GM10248 (cell line): ENCODE results near the gene VAV2.

Experiments
- CTCF ChIA-PET: fragments of 300-600 bp; sonication (Branson Sonifier 250); formaldehyde crosslinking; extraction: SDS; loops from one replicate; lab custom pipeline; 2021; ENCODE audit warnings: antibody characterized with exemption; lab: Yijun Ruan, JAX
- POLR2A ChIA-PET: fragments of 350-650 bp; sonication (Branson Sonifier 250); formaldehyde crosslinking; extraction: SDS; loops from one replicate; lab custom pipeline; 2020; ENCODE audit warnings: antibody characterized with exemption; lab: Yijun Ruan, JAX
- DNase-seq: peaks from one replicate; pipeline ENCODE4 v3.0.0; 2012; ENCODE audit errors: extremely low spot score
- CTCF ChIP-seq: IDR thresholded peaks from 2 replicates; pipeline ENCODE4 v1.5.1; 2012; ENCODE audit warnings: mild to moderate bottlenecking, low read depth; ENCODE audit errors: extremely low read depth, missing control alignments, control extremely low read depth

Gene VAV2

GRCh38 chr9:133889584-133890301 lies 102.4 kb downstream of the VAV2 start:
- POLR2A ChIA-PET = no interaction called here
- DNase-seq = no peak
- TF ChIP-seq CTCF = no peak
- CTCF ChIA-PET = no interaction called here

GRCh38 chr9:133888809-133889491 lies 103.2 kb downstream of the VAV2 start:
- DNase-seq = no peak
- TF ChIP-seq CTCF = no peak
- ChIA-PET POLR2A (no interaction called here), CTCF (interaction anchor here (0.7 to 1.0 kb wide), 2 partner anchors 48 to 106 kb away, joined by 3 read pairs; no protein-coding TSS in a partner anchor)

- no peak for DNase-seq
- CTCF ChIA-PET = interaction anchor here (0.7 to 1.0 kb wide), 2 partner anchors 47 to 107 kb away, joined by 3 read pairs; no protein-coding TSS in a partner anchor
- TF ChIP-seq CTCF = no peak
- POLR2A ChIA-PET = no interaction called here
Observed at GRCh38 chr9:133888048-133888808, 103.9 kb downstream of the VAV2 start.

- TF ChIP-seq CTCF = no peak
- DNase-seq = no peak
- ChIA-PET CTCF (interaction anchor here (1.0 kb wide), 1 partner anchor 47 kb away, joined by 3 read pairs; no protein-coding TSS in a partner anchor), POLR2A (no interaction called here)
Observed at GRCh38 chr9:133887540-133888047, 104.5 kb downstream of the VAV2 start.

- ChIA-PET POLR2A (no interaction called here), CTCF (interaction anchor here (1.0 kb wide), 1 partner anchor 108 kb away, joined by 4 read pairs; no protein-coding TSS in a partner anchor)
- no peak for TF ChIP-seq CTCF
Observed at GRCh38 chr9:133886563-133887501, 105.3 kb downstream of the VAV2 start.

More at GRCh38 chr9:133886563-133887501, 105.3 kb downstream of the VAV2 start:
- DNase-seq = no peak
